Stimulated activated CD8-positive, alpha-beta memory T cell treated with anti-CD3 and anti-CD28 coated beads, Interleukin-7, amount 100 ng/mL, for 1 hour (primary cell): ENCODE results near the gene PER2.
"Not testable (repeated sequence)": the region's sequence is repeated elsewhere in the genome, so short reads cannot be mapped to it uniquely, and the experiment has no call there.

ENCODE experiments used
- DNase-seq, 2 donors: peaks; one replicate each; pipeline ENCODE4 v3.0.0-alpha.2; 2020; ENCODE audit warnings: low read depth in 2 of 2

PER2 gene

GRCh38 chr2:238287737-238288649 is at the start of gene PER2:
Gene PER2 (minus strand): TSS chr2:238288610. CDS start chr2:238277936, 10,674 bp downstream.
- DNase-seq = no peak

- no peak for DNase-seq
Measured at GRCh38 chr2:238337846-238338245, 49.4 kb upstream of the PER2 start.

- DNase-seq = no peak
Measured at GRCh38 chr2:238336793-238337444, 48.5 kb upstream of the PER2 start.

- no peak for DNase-seq
Measured at GRCh38 chr2:238336151-238336550, 47.7 kb upstream of the PER2 start.

- DNase-seq = not testable (repeated sequence)
Measured at GRCh38 chr2:238335591-238335990, 47.2 kb upstream of the PER2 start.

- DNase-seq = no peak
Measured at GRCh38 chr2:238334885-238335284, 46.5 kb upstream of the PER2 start.

GRCh38 chr2:238331916-238332315 is 43.5 kb upstream of the PER2 start:
- no peak for DNase-seq

- DNase-seq = no peak
Measured at GRCh38 chr2:238330391-238330790, 42.0 kb upstream of the PER2 start.

- no peak for DNase-seq
Measured at GRCh38 chr2:238327751-238328150, 39.3 kb upstream of the PER2 start.

GRCh38 chr2:238326801-238327365 is 38.5 kb upstream of the PER2 start:
- no peak for DNase-seq

- no peak for DNase-seq
Measured at GRCh38 chr2:238325694-238326093, 37.3 kb upstream of the PER2 start.

- not testable (repeated sequence) for DNase-seq
Measured at GRCh38 chr2:238324248-238324647, 35.8 kb upstream of the PER2 start.

- DNase-seq = no peak
Measured at GRCh38 chr2:238322001-238322411, 33.6 kb upstream of the PER2 start.

GRCh38 chr2:238321467-238321866 is 33.1 kb upstream of the PER2 start:
- no peak for DNase-seq

GRCh38 chr2:238320648-238321281 is 32.4 kb upstream of the PER2 start:
- no peak for DNase-seq

- DNase-seq = peak; percentile 66 to 74
Measured at GRCh38 chr2:238320246-238320647, 31.8 kb upstream of the PER2 start, which contains the start of gene TRAF3IP1. Gene TRAF3IP1 (plus strand): TSS chr2:238320518. CDS start chr2:238320663, 145 bp downstream.

- no peak for DNase-seq
Measured at GRCh38 chr2:238315031-238315595, 26.7 kb upstream of the PER2 start.

GRCh38 chr2:238314576-238314975 is 26.2 kb upstream of the PER2 start:
- no peak for DNase-seq

- no peak for DNase-seq
Measured at GRCh38 chr2:238313991-238314350, 25.6 kb upstream of the PER2 start.

- no peak for DNase-seq
Measured at GRCh38 chr2:238313289-238313990, 25.0 kb upstream of the PER2 start.

GRCh38 chr2:238310721-238311120 is 22.3 kb upstream of the PER2 start:
- not testable (repeated sequence) for DNase-seq
